GM21717 (cell line): ENCODE measurements around the gene ECEL1.

Experiments
- ATAC-seq: cut with Tn5 transposase; IDR thresholded peaks from one replicate; pipeline ENCODE4 v1.9.1; 2021; ENCODE audit warnings: mild to moderate bottlenecking, moderate library complexity; ENCODE audit not compliant: unreplicated experiment

ECEL1 gene

DNA sequence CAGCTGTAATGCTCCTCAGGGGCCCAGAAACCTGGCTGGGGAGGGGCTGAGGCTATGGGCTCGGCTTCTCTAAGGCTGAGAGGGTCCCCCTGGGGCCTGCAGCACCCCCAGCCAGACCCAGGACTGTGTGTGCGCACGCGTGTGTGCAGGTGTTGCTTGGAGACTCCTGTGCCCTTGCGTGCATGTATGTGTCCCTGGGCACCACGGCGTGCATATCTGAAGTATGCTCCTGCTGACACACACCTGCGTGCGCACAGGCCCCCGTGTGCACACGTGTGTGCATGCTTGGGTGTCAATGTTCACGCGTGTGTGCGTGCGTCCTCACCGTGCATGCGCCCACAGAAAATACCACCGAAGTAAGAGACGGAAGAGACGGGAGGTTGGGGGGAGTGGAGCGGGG, 14.9 kb upstream of the ECEL1 start:
- ATAC-seq = no peak

DNA sequence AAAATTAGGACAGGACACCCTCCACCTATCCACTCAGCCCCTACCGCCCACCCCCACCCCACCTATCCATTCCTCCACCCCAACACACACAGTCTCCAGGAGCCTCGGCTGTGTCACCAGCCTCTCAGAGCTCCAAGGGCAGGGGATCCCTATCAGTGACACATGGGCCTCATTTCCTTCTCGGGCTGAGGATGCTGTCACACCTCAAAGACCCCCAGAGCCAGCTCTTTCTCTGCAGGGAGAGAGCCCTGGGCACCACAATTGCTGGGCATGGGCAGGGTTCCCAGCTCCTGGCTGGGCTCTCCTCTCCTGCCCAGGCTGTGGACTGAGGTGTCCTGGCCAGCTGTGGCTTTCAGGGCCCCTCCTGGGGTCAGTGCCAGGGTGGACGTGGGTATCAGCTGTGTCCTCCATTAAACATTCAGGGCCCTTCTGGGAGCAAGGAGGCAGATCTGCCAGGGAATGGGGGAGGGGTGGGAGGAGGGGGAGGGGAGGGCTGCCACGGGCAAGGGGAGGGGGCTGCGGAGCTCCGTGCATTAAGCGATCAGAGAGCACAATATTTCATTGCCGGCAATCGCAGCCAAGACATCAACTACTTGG, 14.3 kb upstream of the ECEL1 start:
- ATAC-seq = no peak

DNA sequence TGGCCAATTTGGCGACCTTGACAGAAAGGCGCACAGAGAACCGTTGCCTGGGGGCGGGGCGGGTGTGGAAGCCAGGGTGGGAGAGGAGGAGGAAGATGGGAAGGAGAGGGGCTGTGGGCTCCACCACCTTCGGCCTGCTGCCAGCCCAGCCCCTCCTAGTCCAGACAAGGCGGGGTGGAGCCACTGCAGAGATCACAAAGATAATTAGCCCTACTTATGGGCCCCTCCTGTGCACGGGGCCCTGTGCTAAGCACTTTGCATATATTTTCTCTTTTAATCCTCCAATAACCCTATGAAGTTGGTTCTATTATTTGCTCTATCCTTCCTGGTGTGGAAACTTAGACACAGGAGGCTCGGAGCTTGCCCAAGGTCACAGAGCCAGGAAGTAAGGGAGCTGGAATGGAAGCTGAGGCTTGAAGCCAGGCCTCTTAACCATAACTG, 13.7 kb upstream of the ECEL1 start:
- ATAC-seq = no peak

DNA sequence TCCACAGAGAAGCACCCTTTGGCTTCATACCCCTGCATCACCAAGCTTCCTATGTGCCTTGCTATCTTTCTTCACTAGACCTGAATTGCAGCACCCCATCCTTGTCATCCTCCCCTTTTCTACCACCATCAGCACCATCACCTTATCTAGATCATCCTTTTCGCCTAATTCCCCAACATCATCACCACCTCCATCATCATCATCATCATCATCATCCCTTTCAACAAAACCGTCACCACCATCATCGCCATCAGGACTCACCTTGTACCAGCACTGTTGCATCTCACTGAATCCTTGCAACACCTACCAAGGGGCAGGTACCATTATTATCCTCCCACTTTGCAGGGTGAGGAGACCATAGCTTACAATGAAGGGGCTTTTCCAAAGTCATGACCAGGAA, 10.8 kb upstream of the ECEL1 start:
- ATAC-seq = no peak

- ATAC-seq = no peak
Measured at GRCh38 chr2:232497348-232497747, 9.7 kb upstream of the ECEL1 start.

DNA sequence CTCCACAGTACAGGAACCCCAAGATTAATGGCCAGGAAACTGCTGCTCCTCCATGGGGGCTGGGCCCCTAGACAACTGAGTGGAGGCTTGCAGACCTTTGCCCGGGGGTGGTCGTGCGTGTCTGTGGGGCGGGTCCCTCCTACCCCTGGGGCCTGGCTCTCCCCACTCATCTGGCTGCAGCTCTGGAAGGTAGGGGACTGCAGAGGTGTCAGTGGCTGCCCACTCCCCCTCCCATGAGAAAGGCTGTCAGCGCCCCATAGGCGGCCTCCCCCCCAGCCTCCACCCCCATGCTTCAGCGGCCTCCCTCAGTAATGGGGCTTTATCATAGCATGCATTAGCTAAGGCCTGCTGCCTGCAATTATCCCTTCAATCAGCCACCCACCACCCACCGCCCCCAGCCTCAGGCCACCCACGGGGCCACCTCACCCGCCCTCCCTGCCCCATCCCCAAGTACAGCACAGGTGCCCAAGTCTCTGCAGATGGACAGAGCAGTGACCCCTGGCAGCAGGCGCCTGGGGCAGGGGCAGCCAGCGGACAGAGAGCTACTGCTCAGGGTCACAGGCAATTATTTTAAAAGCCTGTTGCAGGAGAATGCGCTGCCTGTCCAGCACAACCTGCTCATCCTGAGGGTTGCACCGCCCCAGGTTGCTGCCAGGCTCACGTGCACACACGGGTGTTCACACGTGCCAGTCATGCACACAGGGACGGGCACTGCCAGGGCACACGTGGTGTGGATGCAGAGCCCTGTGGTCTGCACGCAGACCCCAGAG, 9.1 kb upstream of the ECEL1 start:
- no peak for ATAC-seq

DNA sequence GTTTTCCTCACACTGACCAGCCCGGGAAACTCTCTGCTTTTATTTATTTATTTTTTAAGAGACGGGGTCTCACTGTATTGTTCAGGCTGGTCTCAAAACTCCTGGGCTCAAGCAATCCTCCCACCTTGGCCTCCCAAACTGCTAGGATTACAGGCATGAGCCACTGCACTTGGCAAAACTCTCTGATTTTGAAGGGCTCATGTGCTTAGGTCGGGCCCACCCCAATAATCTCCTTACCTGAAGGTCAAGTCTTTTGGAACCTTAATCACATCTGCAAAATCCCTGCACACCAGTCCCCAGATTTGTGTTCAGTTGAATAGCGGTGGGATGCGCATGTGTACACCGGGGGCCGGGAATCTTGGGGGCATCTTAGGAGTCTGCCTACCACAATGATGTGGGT, 7.7 kb upstream of the ECEL1 start:
- no peak for ATAC-seq

DNA sequence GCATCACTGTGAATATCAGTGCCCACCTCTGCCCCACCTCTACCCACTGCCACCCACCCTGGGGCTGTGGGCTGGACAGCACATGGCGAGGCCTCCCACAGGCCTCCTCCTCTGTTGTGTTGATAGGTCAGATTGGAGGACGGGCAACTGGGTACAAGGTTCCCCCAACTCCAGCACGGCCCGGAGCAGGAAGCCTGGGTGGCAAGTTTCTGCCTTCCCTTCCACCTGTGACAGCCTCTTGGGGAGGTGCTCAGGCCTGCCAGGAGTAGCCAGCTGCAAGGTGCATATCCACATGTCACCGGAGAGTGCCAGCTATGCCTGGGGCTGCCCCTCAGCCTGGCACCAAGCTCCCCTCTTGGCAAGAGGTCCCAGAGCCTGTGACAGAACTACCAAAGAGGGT, 6.9 kb upstream of the ECEL1 start:
- no peak for ATAC-seq

DNA sequence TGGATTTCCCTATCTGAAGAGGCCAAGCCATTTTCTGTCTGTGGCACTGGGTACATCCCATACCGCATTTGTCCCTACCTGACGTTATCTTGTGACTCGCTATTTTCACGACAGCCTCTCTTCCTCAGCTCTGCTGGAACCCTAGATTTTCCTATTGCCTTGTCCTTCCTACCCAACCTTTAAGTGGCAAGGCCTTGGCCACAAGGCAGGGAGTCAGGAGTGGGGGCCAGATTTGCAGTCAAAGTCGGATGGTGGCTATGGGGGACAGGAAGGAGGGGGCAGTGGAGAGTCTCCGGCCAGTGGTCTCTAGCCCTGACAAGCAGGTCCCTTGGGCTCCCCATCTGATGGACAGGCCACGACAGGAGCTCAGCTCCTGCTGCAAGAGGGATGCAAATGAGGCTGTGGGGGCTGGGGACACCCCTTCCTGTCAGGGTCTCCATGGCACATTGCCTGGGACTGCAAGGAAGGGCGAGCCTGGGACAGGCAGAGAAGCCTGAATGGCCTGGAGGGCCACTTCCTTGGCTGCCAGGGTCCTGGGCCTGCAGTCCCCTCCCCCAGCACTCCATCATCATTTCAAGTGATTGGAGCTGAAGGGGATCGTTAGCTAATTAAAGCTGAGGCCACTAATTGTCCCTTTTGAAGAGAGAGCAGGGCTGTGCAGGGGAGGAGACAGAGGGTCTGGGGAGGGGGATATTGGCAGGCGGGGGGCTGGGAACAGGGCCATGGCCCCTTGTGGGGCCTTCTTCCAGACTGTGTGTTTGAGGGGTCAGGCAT, 6.3 kb upstream of the ECEL1 start:
- ATAC-seq = no peak

DNA sequence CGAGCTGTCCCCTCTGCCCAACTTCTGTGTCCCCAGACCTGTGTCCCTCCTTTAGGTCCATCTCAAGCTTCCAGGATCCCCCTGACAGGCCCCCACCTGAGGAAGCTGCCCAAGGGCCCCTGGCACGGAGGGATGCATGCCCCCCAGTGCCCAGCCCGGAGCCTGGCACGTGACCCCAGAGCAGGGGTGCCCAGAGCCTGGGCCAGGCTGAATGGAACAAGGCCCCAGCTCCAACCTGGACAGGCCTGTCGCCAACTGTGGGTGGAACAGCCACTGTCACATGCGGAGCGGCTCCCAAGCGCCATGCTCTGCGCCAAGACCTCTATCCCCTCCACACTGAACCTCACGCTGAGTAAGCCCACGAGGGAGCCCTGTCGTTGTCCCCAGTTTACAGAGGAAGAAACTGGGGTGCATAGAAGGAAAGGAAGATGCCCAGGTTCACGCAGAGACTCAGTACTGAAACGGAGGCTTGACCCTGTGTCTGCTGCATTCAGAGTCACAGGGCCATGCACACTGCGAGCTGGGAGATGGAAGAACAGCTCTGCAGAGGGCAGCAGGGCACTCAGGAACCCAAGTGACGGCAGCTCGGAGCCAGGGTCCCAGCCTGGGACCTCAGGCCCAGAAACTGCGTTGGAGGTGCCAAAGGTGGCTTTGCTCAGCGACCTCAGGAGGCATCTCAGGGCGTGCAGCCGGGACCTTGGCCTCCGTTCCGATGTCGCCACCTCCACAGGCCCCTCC, 5.5 kb upstream of the ECEL1 start:
- ATAC-seq = no peak

DNA sequence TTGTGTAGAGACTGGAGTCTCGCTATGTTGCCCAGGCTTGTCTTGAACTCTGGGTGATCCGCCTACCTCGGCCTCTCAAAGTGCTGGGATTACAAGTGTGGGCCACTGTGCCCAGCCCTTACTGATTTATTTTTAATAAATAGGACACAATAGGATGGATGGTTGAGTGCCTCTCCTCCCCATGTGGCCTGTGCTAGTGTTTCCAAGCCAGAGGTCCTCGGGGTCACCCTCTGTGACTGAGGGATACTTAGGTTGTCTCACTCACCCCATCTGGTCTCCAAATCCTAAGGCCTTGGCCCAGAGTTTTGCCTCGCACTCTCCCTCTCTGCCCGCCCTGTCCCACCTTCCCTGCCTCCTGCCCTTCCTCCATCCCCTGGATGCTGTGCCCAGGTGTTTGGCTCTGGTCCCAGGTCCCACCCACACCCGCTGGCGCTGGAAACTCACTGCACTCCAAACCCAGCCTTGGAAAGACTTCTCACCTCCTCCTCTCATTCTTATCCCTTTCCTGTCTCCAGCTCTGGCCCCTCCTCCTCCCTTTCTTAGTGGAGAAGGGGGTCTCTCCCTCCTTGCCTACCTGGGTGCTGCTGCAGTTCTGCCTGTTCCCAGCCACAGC, 4.7 kb upstream of the ECEL1 start:
- ATAC-seq = no peak

- ATAC-seq = no peak
Measured at GRCh38 chr2:232491139-232491780, 3.6 kb upstream of the ECEL1 start.

- no peak for ATAC-seq
Measured at GRCh38 chr2:232490221-232491138, 2.8 kb upstream of the ECEL1 start.

DNA sequence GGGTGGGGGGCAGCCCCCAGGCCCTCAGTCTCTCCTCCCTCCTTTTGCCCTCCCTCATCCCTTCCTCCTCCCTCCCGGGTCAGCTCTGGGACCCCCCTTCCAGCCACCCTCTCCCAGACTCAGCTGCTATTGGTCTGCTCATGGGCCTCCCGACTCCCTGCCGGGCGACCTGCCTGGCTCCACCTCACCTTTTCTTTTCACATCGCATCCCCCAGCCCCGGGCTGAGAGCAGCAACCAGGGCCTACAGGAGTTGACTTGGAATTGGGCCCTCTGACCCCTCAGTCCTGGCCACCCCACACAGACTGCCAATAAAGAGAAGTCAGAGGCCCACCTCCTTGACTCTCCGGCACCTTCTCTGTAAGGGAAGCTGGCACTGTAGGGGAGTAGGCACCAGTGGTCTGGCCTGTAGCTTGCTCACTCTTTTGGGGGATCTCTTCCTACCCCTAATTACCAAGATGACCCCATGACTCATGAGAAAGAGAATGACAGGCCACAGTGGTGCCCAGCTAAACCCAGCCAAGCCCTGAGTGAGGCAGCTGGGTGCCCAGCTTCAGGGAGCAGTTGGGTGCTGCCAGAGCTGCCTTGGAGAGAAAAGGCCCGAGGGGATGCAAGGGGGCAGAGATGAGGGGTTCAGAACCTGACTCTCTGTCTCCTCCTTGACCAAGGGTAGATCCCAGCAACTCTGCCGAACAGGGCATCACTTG, 2.0 kb upstream of the ECEL1 start:
- ATAC-seq = no peak

- no peak for ATAC-seq
Measured at GRCh38 chr2:232488721-232489300, 1.2 kb upstream of the ECEL1 start.

DNA sequence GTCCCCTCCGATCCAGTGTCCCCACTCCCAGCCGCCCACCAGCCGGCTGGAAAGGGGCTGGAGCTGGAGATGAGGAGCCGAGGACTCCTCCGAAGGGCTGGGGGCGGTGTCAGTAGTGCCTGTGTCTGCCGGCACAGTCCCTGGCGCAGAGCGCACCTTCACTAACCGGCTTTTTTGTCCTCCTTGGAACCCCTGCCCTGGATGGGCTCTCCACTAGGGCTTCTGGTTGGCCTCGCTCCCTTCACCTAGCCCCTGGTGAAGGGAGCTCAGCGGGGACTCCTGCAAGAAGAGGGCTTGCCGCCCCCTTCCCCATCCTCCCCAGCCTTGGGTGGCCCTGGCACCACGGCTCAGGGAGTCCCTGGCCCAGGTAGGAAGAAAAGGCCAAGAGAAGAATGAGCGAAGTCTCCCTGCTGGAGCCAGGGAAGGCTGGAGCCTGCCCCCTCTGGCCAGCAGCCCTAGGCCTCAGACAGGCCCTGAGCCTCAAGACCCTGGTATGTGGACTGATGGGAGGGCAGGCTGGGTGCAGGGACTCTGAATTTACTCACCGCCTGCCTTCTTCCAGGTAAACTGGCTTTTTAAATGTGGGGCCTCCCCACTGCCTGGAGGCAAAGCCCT, 570 bp upstream of the ECEL1 start:
- no peak for ATAC-seq

GRCh38 chr2:232486558-232487384, 863 bp downstream of the ECEL1 start:
- no peak for ATAC-seq
